PC-3 (cell line): ENCODE results near the gene PABPN1L. TPM values are rescaled to one million over a fixed set of nuclear protein-coding genes. Genes with fewer than 3 reads are reported as not detected.

ENCODE experiments used
- ATAC-seq: fragments of 200-7000 bp; cut with Tn5 transposase; 2 replicates; pipeline ENCODE4 v1.9.1; 2020; ENCODE audit warnings: mild to moderate bottlenecking, moderate library complexity
- BruUV-seq: library from RNA; stranded (reverse); fragments of 400-500 nt; replicated peaks from 2 replicates; lab custom pipeline; 2021; lab: Mats Ljungman, UMichigan
- CTCF ChIA-PET: fragments of 300-600 bp; sonication (Branson Sonifier 250); formaldehyde crosslinking; loops from one replicate; lab custom pipeline; 2022; ENCODE audit warnings: antibody characterized with exemption; lab: Charles Lee
- POLR2A ChIA-PET: fragments of 300-600 bp; sonication (Branson Sonifier 250); formaldehyde crosslinking; loops from one replicate; lab custom pipeline; 2022; ENCODE audit warnings: antibody characterized with exemption; ENCODE audit not compliant: unreplicated experiment; lab: Charles Lee
- DNase-seq: peaks from one replicate; pipeline ENCODE4 v3.0.0-alpha.2; 2015
- H2AFZ ChIP-seq: fragments of 300-600 bp; sonication (generic); 2 replicates; pipeline ENCODE4 v1.6.0; 2016; ENCODE audit warnings: antibody characterized with exemption, low read length
- H3F3A ChIP-seq: fragments of 300-600 bp; sonication (generic); one replicate; pipeline ENCODE4 v1.6.0; 2017; ENCODE audit warnings: antibody characterized with exemption, low read length, control low read depth, mild to moderate bottlenecking; ENCODE audit not compliant: unreplicated experiment
- H3K27ac ChIP-seq: fragments of 300-600 bp; sonication (generic); 2 replicates; pipeline ENCODE4 v1.5.1; 2016; ENCODE audit warnings: mild to moderate bottlenecking, low read length
- H3K27me3 ChIP-seq: fragments of 300-600 bp; sonication (generic); 2 replicates; pipeline ENCODE4 v1.6.1; 2016; ENCODE audit warnings: low read length, mixed read lengths
- H3K36me3 ChIP-seq: fragments of 300-600 bp; sonication (generic); 2 replicates; pipeline ENCODE4 v1.6.1; 2016; ENCODE audit warnings: low read depth, mixed run types, low read length, mixed read lengths
- H3K4me1 ChIP-seq: fragments of 300-600 bp; sonication (generic); 2 replicates; pipeline ENCODE4 v1.5.1; 2016; ENCODE audit warnings: low read length; ENCODE audit not compliant: insufficient read depth
- H3K4me2 ChIP-seq: fragments of 300-600 bp; sonication (generic); 2 replicates; pipeline ENCODE4 v1.6.0; 2016; ENCODE audit warnings: low read length
- H3K4me3 ChIP-seq: fragments of 300-600 bp; sonication (generic); 2 replicates; pipeline ENCODE4 v1.5.1; 2016; ENCODE audit warnings: mild to moderate bottlenecking, low read length, mixed read lengths
- H3K79me2 ChIP-seq: fragments of 300-600 bp; sonication (generic); 2 replicates; pipeline ENCODE4 v1.6.1; 2017; ENCODE audit warnings: low read length, mixed read lengths
- H3K9ac ChIP-seq: fragments of 300-600 bp; sonication (generic); 2 replicates; pipeline ENCODE4 v1.6.0; 2016; ENCODE audit warnings: mild to moderate bottlenecking, low read length
- H3K9me2 ChIP-seq: fragments of 300-600 bp; sonication (generic); replicated peaks from 2 replicates; pipeline ENCODE4 v1.6.1; 2016; ENCODE audit warnings: mixed run types, low read length, mixed read lengths
- H3K9me3 ChIP-seq: fragments of 300-600 bp; sonication (generic); 2 replicates; pipeline ENCODE4 v1.6.1; 2016; ENCODE audit warnings: low read length, mixed read lengths
- H4K20me1 ChIP-seq: fragments of 300-600 bp; sonication (generic); 2 replicates; pipeline ENCODE4 v1.6.1; 2016; ENCODE audit warnings: low read length, mixed read lengths
- EZH2 ChIP-seq: fragments of 300-600 bp; sonication (generic); IDR thresholded peaks from one replicate; pipeline ENCODE4 v1.6.1; 2017; ENCODE audit warnings: antibody characterized with exemption, mild to moderate bottlenecking, low read length; ENCODE audit not compliant: unreplicated experiment
- EZH2phosphoT487 ChIP-seq: fragments of 300-600 bp; sonication (generic); IDR thresholded peaks from 2 replicates; pipeline ENCODE4 v1.6.1; 2018; ENCODE audit warnings: mild to moderate bottlenecking, antibody characterized with exemption, low read length, borderline replicate concordance
- intact Hi-C: fragments of 100-400 bp; cut with micrococcal nuclease; formaldehyde crosslinking; loops from 2 replicates; pipeline ENCODE4 v1.9.0; 2023
- total RNA-seq: library from RNA; depleted of rRNA; stranded (reverse); fragments of >200 nt; gene quantifications from 2 replicates; pipeline ENCODE4 v1.2.3, GENCODE V29; 2014
- TF ChIP-seq, protein P1 (sequence below): fragments of 300-600 bp; sonication (generic); conservative IDR thresholded peaks from 2 replicates; pipeline ENCODE4 v1.5.1; 2017; ENCODE audit warnings: antibody characterized with exemption, low read depth, mild to moderate bottlenecking, low read length

PABPN1L gene
- total RNA-seq, 1 experiment from 2014 or later = not detected

- DNase-seq (no peak), ATAC-seq (no peak)
- TF ChIP-seq, protein P1, sequence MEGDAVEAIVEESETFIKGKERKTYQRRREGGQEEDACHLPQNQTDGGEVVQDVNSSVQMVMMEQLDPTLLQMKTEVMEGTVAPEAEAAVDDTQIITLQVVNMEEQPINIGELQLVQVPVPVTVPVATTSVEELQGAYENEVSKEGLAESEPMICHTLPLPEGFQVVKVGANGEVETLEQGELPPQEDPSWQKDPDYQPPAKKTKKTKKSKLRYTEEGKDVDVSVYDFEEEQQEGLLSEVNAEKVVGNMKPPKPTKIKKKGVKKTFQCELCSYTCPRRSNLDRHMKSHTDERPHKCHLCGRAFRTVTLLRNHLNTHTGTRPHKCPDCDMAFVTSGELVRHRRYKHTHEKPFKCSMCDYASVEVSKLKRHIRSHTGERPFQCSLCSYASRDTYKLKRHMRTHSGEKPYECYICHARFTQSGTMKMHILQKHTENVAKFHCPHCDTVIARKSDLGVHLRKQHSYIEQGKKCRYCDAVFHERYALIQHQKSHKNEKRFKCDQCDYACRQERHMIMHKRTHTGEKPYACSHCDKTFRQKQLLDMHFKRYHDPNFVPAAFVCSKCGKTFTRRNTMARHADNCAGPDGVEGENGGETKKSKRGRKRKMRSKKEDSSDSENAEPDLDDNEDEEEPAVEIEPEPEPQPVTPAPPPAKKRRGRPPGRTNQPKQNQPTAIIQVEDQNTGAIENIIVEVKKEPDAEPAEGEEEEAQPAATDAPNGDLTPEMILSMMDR = no peak
- no peak for TF ChIP-seq EZH2
- no peak for TF ChIP-seq EZH2phosphoT487
- peaks cover 6% of the 10 kb centered on the region; the same call in 1 of the 2 replicates for H3K4me1 ChIP-seq
- no peak overlapping the region for H2AFZ ChIP-seq
- no peaks in the 10 kb centered on the region for H4K20me1 ChIP-seq
- no peak overlapping the region for H3K4me2 ChIP-seq
- no peak overlapping the region for H3K4me3 ChIP-seq
- no peak overlapping the region for H3K9ac ChIP-seq
- H3K27ac ChIP-seq = no peak overlapping the region
- H3K9me3 ChIP-seq = no peaks in the 10 kb centered on the region
- POLR2A ChIA-PET = no interaction called here
- intact Hi-C loops = no loop called here
- no peaks in the 10 kb centered on the region for H3K36me3 ChIP-seq
- H3F3A ChIP-seq = no peaks in the 10 kb centered on the region
- CTCF ChIA-PET = no interaction called here
- H3K9me2 ChIP-seq = no peaks in the 10 kb centered on the region
- no TSS peak for BruUV-seq
- no peaks in the 10 kb centered on the region for H3K79me2 ChIP-seq
- no peaks in the 10 kb centered on the region for H3K27me3 ChIP-seq
Observed at GRCh38 chr16:88881675-88882357, 15.4 kb upstream of the PABPN1L start.

DNA sequence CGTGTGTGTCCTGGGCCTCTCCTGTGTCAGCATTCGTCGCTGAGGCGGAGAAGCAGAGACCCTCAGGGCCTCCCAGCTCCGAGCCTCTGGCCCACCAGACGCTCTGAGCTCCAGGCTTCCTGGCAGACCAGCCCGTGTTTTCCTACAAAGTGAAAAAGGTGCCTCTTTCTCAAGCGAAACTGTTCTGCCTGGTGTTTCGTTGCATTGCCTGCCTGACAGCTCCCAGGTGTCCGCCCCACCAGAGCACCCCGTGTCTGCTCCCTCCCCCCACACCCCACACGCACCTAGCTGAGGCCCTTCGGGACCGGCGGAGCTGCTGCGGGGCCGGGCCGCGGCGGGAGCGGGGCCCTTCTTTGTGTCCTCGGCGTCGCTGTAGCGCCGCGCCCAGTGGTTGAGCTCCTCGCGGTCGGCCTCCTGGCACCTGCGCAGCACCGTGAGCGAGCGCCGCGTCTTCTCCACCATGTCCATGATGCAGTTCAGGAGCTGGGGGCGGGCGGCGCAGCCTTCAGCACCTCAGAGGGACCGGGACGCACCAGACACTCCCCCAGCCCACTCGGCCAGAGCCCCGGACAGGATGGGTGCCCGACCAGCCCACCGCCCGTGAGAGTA is 14.7 kb upstream of the PABPN1L start:
- no peak for ATAC-seq
- ChIA-PET CTCF (no interaction called here), POLR2A (no interaction called here)
- Histone ChIP-seq H3K36me3 (no peaks in the 10 kb centered on the region), H3K9me2 (no peaks in the 10 kb centered on the region), H3F3A (no peaks in the 10 kb centered on the region), H3K9ac (no peak overlapping the region), H3K27me3 (no peaks in the 10 kb centered on the region), H3K79me2 (no peaks in the 10 kb centered on the region), H2AFZ (no peak overlapping the region), H3K4me2 (no peak overlapping the region), H3K4me1 (peaks cover 6% of the 10 kb centered on the region; the same call in 1 of the 2 replicates), H3K9me3 (no peaks in the 10 kb centered on the region), H3K27ac (no peak overlapping the region), H4K20me1 (no peaks in the 10 kb centered on the region), H3K4me3 (no peak overlapping the region)
- TF ChIP-seq, protein P1 = no peak
- BruUV-seq = no TSS peak
- DNase-seq = no peak
- intact Hi-C loops = no loop called here
